Stimulated activated CD4-positive, alpha-beta T cell treated with anti-CD3 and anti-CD28 coated beads, Interleukin-2, amount 100 ng/mL, for 4 hours (primary cell): Measurements from ENCODE around the gene HOXB8.
A peak's percentile ranks its signal among the peaks of the same experiment; 100 is the strongest.

ENCODE experiments used
- DNase-seq: peaks from one replicate; pipeline ENCODE4 v3.0.0-alpha.2; 2020; ENCODE audit warnings: low read depth

HOXB8 gene

GRCh38 chr17:48583708-48584222 is 31.3 kb downstream of the HOXB8 start:
- no peak for DNase-seq

DNA sequence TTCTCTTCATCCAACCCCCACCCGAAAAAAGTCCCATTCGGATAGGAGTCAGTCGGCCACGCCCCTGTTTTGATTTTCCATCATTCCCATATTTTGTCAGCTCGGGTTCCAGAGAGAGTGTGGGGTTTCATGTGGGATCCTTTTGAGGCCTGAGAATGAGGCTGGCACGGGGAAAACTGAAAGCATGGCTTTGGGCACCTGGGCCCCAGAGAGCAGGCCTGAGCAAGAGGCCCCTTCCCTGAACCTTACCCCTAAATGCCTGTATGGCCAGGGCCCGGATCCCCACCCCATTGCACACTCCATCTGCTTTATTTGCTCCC is 32.4 kb downstream of the HOXB8 start:
- no peak for DNase-seq

DNA sequence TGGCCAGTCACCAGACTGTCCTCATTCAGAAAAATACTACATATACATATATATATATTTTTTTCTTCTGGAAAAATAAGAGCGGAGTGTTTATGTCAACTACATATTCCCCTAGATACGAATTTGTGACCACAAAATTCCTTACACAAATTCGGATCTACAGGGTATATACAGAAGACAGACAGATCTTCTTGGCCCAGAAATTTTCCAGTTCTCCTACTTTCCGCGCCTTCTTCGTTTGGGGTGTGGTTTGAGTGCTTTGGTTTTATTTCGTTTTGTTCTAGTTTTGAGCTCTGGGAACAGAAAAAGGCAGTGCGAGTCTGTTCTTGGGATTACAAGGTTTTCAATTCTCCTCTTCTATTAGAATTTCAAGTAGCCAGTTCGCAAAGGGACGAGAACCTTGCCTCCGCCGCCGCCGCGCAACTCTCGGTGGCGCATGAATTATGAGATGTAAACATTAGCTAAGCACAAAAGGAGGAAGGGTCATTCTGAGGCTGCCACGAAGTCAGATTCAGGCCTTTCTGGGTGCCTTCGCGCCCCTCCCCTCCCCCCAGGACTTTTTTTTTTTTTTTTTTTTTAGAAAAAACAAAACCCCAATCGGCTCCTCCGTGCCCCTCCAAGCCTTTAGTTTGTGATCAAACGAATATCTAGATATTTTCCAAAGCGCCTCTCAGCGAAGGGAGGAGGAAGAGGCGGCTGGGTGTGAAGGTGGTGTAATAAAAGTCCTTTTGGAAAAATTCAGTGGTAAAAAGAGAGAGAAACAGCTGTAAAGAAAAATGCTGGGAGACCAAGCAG is 35.1 kb downstream of the HOXB8 start:
- DNase-seq, result no peak

- no peak for DNase-seq
These were observed 35.7 kb downstream of the HOXB8 start for GRCh38 chr17:48579471-48579759.

GRCh38 chr17:48578616-48579470 is 36.2 kb downstream of the HOXB8 start:
- no peak for DNase-seq

GRCh38 chr17:48577946-48578615 is 37.0 kb downstream of the HOXB8 start, which contains the start of gene HOXB4:
HOXB4 (minus strand) TSS chr17:48578350; CDS start chr17:48578319, 31 bp downstream.
- DNase-seq, result peak; percentile 52

DNA sequence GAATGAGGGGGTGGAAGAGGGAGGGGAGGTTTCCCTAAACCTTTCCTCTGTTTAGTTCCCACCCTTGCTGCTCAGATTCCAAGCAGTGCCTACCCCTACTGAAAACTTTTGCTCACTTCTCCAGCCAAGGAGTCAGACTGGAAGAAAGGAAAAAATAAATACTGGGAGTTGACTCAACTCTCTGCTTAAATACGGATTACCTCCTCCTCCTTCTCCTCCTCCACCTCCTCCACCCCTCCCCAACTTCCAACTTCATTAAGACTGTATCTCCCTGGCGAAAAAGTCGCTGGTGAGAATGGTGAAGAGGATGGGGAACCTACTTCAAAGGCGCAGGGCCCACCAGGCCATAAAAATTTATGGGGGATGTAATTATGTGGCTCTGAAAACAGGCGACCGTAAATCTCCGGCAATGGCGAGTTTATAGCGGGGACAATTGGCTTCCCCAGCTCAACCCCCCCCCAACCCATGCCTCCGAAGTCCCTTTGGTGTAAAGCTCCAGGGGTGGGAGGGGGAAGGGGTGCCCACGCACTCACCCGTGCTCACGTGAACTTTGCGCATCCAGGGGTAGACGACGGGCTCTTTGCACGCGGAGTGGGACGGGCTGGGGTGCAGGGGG is 37.7 kb downstream of the HOXB8 start:
- no peak for DNase-seq

DNA sequence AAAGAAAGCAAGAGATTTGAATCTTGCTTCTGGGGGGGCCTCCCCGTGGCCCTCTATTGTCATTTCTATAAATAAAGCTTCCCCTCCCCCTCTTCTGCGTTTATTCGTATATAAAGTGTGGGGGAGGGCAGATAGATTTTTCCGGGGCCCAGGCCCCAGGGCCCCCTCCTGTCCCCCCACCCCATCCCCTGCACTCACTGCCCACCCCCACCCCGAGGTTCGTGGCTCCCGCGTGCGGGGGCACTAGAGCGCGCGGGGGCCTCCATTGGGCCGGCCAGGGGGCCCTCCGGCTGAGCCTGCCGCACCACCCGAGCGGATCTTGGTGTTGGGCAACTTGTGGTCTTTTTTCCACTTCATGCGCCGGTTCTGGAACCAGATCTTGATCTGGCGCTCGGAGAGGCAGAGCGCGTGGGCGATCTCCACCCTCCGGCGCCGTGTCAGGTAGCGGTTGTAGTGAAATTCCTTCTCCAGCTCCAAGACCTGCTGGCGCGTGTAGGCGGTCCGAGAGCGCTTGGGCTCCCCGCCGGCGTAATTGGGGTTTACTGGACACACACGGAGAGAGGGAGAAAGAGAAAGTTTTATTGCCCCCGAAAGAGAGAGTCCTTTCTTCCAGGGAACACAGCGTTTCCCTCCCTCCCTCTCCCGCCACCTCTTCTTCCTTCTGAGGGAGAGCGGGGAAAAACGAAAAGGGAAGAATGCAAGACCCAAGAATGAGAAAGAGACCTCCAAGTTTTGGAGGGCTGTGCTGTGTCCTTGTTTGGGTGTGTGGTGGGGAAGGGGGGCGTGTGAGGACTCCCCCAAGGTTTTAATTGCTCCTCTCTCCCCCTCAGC is 38.4 kb downstream of the HOXB8 start:
- no peak for DNase-seq

DNA sequence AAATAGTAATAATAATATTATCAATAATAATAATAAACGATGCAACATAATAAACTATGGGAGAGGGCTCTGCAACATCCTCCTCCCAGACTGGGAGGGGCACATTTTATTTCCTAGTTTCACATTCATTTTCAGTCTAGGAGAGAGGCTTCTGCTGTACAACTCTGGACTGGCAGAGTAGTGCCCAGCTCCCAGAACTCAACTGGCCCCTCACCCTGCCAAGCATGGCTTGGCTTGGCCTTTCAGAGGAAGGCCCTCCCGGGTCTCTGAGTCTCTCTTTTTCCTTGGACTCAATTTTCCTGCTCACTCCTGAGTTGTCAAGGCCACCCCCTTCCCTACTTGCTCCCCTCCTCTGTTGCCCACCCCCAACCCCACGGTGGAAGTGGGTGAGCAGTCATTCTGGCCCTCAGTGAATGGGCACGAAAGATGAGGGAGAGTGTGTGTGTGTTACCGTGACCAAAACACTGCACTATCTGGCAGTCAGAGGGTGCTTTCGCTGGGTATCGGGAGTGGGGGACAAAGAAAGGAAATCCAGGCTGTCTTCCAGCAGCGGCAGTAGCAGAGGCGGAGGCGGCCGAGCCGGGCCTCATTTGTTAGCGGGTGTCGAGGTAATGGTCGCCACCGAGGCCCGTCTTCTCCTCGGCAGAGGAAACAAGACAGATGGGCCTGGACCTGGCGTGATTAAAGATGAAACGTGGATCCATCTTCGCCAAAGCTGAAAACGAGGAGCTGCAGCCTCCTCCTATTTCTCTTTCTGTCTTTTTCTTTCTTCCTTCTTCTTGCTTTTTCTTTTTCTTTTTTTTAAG is 39.2 kb downstream of the HOXB8 start:
- no peak for DNase-seq

- DNase-seq, result no peak
These were observed 40.0 kb downstream of the HOXB8 start for GRCh38 chr17:48575066-48575582.

GRCh38 chr17:48574505-48575065 is 40.5 kb downstream of the HOXB8 start:
- DNase-seq, result no peak

DNA sequence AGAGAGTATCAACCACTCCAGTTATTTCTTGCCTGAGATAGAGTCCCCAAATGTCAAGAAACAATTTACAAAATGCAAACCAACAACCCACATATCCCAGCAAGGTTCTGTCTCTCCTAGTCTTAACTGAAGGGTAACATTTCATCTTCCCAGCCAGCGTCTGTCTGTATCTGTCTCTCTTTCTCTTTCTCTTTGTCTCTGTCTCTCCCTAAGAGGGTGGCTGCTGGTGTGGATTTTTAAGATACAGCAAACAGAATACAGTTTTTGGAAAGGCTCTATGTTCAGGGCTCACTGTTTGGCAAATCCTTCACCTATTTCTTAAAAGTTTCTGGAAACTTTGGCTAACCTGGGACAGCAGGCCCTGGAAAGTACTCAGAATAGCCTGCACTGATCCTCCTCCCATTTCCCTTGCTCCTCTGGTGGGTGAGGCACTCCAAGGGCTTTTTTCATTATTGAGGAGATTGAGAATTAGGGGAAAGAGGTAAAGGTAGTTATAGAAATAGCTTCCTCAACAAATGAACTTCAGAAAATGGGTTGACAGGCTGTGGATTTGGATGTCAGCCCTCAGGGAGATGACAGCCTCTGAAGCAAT is 43.2 kb downstream of the HOXB8 start:
- DNase-seq, result no peak

GRCh38 chr17:48571024-48571818 is 43.9 kb downstream of the HOXB8 start:
- no peak for DNase-seq

- no peak for DNase-seq
These were observed 44.6 kb downstream of the HOXB8 start for GRCh38 chr17:48570325-48571023.

DNA sequence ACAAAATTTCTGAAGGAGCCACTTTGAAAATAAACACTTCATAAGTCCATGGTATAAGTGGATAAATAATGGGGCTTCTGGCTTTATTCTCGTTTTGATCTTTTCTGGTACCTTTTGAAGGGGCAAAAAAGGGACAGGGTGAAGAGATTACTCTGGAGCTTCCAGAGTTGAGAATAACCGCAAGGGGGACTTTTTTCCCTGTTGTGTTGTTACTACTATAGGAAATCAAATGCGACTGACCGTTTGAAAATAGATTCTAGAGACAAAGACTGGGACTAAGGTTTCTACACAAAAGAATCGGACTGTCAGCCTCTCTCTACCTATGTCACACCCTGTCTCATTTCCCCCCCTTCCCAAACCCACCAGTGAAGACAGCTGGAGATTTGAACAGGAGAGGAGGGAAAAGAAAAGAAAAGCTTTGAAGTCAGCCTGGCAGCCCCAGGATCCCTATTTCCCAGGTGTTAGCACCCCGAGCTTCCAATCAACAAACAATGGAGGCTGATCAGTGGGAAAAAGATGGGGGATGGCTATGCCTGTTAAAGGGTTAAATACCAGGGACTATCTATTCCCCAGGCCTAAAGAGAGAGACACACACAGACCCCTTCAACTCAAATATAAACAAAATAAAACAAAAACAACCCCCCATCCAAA is 45.3 kb downstream of the HOXB8 start:
- no peak for DNase-seq

GRCh38 chr17:48569240-48569582 is 45.9 kb downstream of the HOXB8 start:
- no peak for DNase-seq

DNA sequence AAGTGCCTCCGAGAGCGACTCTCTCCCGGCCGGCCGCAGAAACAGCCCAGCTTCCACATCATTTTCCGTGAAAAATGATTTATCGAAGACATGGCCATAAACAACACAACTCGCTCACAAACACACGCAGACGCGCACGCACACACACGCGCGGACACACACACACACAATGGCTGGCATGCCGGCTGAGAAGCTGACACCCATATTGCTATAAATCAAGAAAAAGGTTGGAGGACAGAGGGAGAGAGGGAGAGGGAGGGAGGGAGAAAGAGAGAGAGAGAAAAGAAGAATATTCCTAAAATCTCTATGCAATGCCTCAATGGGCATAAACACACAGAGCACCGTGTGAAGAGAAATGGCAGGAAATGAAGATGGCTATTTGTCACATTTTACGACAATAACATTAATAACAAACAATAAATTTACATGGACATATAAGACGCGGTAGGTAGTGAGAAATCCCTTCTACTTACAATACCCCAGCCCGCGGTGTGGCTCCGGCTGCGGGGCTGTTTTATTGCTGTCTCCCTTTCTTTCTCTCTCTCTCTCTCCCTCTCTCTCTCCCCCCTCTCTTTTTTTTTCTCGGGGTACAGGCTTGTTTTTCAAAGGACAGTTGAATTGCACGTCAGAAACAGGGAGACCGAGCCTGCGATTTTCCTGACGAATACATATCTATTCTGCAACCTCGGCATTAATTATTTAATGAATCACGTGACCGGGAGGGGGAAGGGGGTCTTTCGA is 46.4 kb downstream of the HOXB8 start:
- DNase-seq, result no peak
